GM19463 (cell line): Measurements from ENCODE around the gene TEX14.

Source experiments
- ATAC-seq: cut with Tn5 transposase; IDR thresholded peaks from one replicate; pipeline ENCODE4 v1.9.1; 2021; ENCODE audit warnings: mild to moderate bottlenecking, moderate library complexity; ENCODE audit not compliant: unreplicated experiment

Gene TEX14, protein sequence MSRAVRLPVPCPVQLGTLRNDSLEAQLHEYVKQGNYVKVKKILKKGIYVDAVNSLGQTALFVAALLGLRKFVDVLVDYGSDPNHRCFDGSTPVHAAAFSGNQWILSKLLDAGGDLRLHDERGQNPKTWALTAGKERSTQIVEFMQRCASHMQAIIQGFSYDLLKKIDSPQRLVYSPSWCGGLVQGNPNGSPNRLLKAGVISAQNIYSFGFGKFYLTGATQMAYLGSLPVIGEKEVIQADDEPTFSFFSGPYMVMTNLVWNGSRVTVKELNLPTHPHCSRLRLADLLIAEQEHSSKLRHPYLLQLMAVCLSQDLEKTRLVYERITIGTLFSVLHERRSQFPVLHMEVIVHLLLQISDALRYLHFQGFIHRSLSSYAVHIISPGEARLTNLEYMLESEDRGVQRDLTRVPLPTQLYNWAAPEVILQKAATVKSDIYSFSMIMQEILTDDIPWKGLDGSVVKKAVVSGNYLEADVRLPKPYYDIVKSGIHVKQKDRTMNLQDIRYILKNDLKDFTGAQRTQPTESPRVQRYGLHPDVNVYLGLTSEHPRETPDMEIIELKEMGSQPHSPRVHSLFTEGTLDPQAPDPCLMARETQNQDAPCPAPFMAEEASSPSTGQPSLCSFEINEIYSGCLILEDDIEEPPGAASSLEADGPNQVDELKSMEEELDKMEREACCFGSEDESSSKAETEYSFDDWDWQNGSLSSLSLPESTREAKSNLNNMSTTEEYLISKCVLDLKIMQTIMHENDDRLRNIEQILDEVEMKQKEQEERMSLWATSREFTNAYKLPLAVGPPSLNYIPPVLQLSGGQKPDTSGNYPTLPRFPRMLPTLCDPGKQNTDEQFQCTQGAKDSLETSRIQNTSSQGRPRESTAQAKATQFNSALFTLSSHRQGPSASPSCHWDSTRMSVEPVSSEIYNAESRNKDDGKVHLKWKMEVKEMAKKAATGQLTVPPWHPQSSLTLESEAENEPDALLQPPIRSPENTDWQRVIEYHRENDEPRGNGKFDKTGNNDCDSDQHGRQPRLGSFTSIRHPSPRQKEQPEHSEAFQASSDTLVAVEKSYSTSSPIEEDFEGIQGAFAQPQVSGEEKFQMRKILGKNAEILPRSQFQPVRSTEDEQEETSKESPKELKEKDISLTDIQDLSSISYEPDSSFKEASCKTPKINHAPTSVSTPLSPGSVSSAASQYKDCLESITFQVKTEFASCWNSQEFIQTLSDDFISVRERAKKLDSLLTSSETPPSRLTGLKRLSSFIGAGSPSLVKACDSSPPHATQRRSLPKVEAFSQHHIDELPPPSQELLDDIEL (N-terminal part only)

DNA sequence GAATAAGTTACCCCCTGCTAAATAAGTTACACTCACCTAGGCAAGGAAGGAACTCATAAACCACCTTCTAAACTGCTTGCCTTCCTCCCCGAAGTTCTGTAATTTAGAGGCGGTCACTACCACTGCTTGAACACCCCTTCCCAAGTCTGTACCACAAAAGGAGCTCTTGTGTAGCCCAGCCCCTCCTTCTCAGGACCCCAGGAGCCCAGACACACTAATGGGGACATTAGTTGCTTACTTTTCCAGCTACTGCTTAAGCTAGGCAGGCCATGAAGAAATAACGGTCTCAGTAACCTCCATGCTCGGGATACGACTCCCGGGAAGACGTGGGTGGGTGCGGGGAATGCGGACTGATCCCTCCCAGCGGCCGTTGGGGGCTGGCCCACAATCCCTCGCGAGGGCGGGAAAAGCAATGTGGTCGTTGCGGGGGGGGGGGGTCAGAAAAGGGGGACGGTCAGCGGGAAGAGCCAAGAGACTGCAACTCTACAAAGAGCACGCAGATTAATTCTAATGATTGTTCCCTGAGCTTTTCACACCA lies at the start of gene TEX14:
Gene TEX14 (minus strand): TSS at position 345 of the 538 bp plus-strand sequence. CDS start 40,044 bp downstream, outside the sequence.
- no peak for ATAC-seq

DNA sequence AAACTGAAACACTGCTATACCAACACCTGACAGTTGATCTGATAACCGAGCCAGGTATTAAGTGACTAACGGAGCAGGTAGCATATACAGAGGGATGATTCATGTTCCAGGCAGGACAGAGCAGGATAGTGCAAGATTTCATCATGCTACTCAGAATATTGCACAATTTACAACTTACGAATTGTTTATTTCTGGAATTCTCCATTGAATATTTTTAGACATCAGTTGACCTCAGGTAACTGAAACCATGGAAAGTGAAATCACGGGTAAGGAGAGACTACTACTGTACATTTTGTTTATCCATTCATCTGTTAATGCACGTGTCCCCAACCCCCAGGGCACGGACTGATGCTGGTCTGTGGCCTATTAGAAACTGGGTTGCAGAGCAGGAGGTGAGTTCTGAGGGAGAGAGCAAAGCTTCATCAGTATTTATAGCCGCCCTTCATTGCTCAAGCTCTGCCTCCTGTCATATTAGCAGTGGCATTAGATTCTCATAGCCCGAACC lies 49.3 kb upstream of the TEX14 start:
- no peak for ATAC-seq

DNA sequence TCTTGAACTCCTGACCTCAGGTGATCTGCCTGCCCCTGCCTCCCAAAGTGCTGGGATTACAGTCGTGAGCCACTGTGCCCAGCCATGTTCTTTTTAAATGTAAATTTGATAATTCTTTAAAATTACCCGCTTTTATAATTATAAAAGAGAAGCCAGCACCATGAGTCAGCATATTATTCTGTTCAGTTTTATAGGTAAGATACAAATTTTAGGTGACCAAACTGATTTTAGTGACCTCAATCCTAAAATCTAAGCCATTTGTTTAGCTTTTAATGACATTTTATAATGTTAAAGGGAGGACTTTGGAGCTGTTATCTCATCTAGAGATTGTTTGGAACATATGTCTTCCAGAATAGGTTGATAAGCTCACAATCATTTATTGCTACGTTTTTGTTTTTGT lies 43.0 kb upstream of the TEX14 start:
- ATAC-seq = no peak

DNA sequence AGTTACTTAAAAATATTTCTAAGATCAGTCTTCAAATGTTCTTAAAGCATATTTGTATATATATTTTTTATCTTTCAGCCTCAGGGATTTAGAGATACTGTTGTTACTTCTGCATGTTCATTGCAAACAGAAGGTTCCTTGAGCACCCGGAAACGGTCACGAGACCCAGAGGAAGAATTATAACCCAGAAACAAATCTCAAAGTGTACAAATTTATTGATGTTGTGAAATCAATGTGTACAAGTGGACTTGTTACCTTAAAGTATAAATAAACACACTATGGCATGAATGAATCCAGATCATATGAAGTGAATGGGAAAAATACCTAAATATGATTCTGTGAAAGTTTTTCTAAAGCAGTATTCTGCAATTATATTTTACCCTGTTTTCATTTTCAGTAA lies 42.2 kb upstream of the TEX14 start:
- ATAC-seq = no peak

DNA sequence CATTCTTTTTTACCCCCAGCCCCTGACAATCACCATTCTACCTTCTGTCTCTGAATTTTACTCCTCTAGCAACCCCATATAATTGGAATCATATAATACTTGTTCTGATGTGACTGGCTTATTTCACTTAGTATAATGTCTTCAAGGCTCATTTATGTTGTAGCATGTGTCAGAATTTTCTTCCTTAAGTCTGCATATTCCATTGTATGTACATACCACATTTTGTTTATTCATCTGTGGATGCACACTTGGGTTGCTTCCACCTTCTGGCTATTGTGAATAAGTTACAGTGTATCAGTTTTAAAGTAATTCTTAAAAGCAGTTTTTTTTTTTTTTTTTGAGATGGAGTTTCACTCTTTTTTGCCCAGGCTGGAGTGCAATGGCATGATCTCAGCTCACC lies 39.1 kb upstream of the TEX14 start:
- no peak for ATAC-seq

DNA sequence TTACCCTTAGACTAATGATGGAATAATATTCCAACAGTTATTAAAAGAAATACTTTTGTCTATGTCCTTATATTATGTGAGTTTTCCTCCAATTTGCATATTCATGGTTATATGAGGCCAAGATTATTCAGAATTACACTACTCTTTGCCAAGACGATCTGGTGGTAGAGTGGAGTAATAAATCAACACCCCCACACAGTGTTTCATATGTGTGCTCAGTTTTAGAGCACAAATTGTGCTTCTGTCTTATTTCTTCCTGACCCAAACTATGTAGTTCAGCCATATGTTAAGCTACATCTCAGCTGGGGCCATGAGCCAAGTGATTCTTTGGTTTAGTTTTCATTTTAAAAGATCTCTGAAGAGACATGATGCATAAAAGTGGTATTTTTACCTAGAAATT lies 37.0 kb upstream of the TEX14 start:
- no peak for ATAC-seq

DNA sequence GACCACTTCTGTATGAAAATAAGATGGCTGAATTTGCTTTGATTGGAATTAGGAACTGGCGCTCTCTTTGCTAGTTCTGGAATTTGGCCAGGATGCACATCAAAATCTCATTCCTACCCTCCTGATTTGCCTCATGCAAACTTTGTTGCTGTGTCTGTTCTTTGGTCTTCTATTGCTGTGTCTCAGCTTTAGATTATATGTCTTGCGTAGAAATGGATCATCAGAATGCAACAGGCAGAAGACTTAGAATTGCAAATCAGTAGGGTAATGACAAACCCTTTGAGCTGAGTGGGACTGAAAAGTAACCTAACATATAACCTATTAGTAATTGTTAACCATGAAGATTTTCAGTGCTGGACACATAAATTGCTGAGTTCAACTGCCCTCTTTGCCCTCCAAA lies 30.9 kb upstream of the TEX14 start:
- no peak for ATAC-seq

DNA sequence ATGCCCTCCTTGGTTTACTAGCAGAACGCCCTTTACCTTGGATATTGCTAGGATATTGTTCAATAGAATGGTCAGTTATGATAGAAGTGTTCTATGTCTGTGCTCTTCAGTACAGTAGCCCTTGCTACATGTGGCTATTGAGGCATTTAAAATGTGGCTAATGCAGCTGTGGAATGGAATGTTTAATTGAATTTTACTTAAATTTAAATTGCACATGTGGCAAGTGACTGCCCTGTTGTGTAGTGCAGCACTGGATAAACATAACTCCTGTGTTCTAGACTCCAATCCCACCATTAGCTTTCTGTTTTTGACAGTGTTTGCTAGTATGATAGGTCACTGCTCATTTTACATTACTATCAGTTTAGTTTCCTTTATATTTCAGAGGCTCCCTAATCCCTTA lies 30.4 kb upstream of the TEX14 start:
- ATAC-seq = no peak

DNA sequence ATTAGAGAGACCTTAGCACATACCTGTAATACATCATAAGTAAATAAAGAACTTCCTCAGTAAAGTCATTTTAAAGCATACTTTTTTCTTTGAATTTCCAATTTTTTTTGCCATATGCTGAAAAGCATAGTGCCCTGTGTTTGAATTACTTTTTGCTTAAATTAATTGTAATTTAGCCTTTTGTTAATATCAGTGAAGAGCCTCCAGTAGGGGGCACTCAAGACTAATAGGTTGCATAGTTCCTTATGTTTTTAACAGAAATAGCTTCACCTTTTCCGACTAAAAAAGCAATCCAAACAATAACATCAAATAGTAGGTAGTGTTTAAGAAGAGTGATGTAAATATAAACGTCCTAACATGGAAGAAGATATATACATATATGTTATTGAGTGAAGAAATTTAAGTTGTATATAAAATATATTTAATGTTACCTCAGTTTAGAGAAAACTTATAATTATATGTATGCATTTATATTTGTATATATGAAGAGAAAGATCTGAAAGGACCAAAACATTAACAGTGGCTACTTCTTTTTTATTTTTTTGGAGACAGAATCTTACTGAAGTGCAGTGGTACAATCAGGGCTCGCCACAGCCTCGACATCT lies 19.2 kb upstream of the TEX14 start:
- ATAC-seq = no peak

DNA sequence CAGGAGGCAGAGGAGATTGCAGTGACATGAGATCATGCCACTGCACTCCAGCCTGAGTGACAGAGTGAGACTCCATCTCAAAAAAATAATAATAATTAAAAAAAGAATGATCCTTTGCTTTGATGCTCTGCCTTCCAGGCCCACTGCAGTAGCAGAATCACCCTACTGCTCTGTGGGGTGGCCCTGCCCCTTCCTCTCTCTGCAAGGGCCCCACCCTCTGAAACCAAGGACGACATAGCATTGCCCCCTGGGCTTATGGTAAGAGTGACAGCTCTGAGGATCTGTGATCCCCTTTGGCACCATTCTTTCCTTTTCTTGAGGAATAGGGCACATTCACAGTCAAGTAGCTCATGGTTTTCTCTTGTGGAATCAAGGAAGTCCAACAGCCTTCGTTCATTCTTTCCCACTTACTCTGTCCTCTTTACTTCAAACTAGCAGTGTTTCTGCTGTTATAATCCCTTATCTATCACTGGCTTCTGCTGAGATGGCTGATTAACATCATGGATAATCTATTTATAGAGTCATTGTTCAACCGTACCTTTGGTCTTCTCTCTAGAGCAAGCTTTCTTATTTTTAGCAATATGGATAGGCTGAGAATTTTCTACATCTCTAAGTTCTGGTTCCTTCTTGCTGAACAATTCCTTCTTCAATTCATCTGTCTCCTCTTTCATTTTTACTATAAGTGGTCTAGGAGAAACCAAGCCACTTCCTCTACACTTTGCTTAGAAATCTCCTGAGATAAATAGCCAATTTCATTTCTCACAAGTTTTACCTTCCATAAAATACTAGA lies 14.7 kb upstream of the TEX14 start:
- no peak for ATAC-seq

DNA sequence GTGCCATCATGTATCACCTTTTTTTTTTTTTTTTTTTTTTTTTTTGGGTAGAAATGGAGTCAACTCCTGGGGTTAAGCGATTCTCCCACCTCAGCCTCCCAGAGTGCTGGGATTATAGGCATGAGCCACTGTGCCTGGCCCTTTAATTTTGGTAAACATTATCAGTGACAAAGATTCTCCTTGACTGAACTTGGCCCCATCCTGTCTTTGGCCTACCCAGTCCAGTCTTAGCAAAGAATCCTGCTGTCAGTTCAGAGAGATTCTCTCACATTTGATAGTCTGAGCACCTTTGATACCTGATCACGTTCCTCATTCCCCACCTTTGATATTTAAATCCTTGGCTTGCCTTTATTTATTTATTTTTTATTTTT lies 12.1 kb upstream of the TEX14 start:
- no peak for ATAC-seq

DNA sequence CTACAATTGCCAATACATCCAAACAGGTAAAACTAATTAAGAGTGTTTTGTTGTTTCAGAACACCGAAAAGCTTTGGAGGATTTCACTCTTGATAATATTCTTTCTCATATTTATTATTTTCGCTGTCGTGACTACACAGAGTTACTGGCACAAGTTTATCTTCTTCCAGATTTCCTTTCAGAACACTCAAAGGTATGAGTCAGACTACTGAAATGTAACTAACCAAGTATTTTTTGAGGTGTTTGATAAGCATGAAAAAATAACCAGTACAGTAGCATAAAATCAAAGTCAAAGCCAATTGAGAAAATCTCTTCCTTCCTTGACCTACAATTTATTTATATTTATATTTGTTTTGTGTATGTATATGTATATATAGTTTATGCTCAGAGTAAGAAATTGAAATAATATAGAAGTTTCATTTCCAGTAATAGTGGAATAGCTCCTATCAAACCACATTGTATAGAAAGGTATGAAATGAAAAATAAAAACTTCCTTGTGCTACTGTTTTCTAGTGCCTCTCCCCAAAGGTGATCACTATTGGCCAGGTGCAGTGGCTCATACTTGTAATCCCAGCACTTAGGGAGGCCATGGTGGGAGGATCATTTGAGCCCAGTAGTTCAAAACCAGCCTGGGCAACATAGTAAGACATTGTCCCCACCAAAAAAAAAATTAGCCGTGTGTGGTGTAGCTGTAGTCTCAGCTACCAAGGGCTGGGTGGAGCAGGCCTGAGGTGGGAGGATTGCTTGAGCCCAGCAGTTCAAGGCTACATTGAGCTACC lies 11.5 kb upstream of the TEX14 start:
- ATAC-seq = no peak

DNA sequence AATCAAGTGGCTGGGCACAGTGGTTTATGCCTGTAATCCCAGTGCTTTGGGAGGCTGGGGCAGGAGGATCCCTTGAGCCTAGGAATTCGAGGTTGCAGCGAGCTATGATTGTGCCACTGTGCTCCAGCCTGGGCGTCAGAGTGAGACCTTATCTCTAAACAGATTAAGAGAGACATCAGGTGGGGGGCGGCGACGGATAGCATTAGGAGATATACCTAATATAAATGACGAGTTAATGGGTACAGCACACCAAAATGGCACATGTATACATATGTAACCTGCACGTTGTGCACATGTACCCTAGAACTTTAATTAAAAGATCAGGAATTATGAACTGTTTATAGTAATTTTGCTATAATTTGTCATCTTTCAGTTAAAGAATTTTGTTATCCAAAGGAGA lies 10.9 kb upstream of the TEX14 start:
- no peak for ATAC-seq

DNA sequence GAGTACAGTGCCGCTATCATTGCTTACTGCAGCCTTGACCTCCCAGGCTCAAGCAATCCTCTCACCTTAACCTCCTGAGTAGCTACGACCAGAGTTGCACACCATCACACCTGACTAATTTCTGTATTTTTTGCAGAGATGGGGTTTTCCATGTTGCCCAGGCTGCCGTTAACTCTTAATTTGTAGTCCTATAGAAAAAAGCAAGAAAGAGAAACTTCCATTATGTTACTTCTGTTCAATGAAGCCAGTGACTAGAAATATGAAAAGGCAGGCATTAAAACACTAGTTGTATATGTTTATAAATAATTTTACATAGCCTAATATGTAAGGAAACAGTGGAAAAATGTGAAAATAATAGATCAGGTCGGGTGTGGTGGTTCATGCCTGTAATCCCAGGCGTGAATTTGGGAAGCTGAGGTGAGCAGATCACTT lies 10.2 kb upstream of the TEX14 start:
- ATAC-seq = peak; percentile 62

DNA sequence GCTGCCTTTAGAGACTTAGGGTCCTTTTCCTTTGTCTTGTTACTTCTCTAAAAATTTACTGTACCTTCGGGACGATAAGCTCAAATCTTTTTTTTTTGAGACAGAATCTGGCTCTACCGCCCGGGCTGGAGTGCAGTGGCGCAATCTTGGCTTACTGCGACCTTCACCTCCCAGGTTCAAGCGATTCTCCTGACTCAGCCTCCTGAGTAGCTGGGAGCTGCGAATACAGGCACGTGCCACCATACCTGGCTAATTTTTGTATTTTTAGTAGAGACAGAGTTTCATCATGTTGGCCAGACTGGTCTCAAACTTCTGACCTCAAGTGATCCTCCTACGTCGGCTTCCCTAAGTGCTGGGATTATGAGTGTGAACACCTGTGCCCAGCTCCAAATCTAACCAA lies 7.9 kb upstream of the TEX14 start:
- no peak for ATAC-seq

DNA sequence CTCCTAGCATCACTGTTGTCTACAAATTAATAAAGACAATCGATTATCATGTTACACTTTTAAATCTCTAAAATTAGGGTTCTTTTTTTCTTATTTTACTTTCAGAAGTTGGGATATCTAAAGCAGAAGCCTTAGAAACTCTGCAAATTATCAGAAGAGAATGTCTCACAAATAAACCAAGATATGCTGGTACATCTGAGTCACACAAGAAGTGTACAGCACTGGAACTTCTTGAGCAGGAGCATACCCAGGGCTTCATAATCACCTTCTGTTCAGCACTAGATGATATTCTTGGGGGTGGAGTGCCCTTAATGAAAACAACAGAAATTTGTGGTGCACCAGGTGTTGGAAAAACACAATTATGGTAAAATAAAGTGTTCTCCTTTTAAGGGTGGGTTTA lies 3.0 kb upstream of the TEX14 start:
- ATAC-seq = no peak

DNA sequence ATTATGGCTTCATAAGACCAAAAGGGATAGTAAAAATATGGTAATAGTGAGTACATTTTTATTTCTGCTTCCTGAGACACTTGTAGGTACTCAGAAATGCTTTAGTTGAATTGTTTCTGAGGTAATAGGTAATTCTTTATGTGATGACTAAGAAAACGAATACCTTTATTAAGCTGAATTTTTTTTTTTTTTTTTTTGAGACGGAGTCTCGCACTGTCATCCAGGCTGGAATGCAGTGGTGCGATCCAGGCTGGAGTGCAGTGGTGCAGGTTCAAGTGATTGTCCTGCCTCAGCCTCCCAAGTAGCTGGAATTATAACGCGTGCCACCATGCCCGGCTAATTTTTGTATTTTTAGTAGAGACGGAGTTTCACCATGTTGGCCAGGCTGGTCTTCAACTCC lies 2.5 kb upstream of the TEX14 start:
- no peak for ATAC-seq

DNA sequence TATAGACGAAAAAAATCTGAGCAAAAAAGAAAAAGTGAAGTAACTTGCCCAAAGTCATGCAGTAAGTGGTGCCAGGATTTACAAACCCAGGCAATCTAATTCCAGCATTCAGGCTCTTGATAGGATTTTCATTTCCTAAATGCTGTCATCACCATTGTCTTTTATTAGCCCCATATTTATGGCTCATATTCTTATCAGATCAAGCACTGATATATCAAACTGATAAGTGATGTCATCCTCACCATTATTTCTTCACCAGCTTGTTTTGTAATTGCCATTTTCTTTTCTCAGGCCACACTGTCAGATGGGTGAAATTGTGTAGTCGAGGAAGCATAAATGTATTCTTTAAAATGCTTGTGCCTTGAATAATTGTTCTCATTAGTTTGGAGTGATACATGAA lies 1.9 kb upstream of the TEX14 start:
- no peak for ATAC-seq

DNA sequence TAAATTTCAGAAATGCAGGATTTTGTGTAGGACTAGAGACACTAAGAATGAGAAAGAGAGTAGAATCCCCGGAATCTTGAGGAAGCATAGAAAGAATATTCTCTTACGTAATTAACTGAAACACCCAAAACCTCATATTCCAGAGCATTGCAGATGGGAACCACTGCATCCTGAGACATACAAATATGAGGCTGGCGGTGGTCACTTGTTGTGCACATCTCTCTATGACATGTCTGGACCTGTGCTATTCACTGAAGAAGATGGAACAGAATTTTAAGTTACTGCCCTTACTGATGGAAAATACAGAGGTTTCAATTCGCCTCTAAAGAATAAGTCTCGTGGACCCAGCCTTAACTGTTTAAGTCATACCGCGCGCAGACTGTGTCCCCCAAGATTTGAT lies 1.4 kb upstream of the TEX14 start:
- no peak for ATAC-seq
